Raji (cell line): Measurements from ENCODE around the gene CITED4.

Experiments used
- POLR2A ChIP-seq: IDR thresholded peaks from 2 replicates; pipeline ENCODE4 v1.6.1; 2011; ENCODE audit warnings: low read depth, low read length, control low read depth; ENCODE audit not compliant: insufficient read depth

Gene CITED4

GRCh38 chr1:40847023-40847745 is 15.0 kb downstream of the CITED4 start:
- no peak for TF ChIP-seq POLR2A

- no peak for TF ChIP-seq POLR2A
These were observed 16.3 kb downstream of the CITED4 start for GRCh38 chr1:40845895-40846294.

- TF ChIP-seq POLR2A: no peak
These were observed 17.0 kb downstream of the CITED4 start for GRCh38 chr1:40844887-40845878.

GRCh38 chr1:40844079-40844478 is 18.1 kb downstream of the CITED4 start:
- no peak for TF ChIP-seq POLR2A

GRCh38 chr1:40842691-40843090 is 19.5 kb downstream of the CITED4 start:
- no peak for TF ChIP-seq POLR2A

- no peak for TF ChIP-seq POLR2A
These were observed 20.0 kb downstream of the CITED4 start for GRCh38 chr1:40842207-40842606.

GRCh38 chr1:40841602-40842001 is 20.6 kb downstream of the CITED4 start:
- no peak for TF ChIP-seq POLR2A

- no peak for TF ChIP-seq POLR2A
These were observed 21.4 kb downstream of the CITED4 start for GRCh38 chr1:40840526-40841323.

- no peak for TF ChIP-seq POLR2A
These were observed 22.2 kb downstream of the CITED4 start for GRCh38 chr1:40839943-40840335.

GRCh38 chr1:40838980-40839942 is 22.9 kb downstream of the CITED4 start:
- TF ChIP-seq POLR2A: no peak

- no peak for TF ChIP-seq POLR2A
These were observed 23.9 kb downstream of the CITED4 start for GRCh38 chr1:40838045-40838979.

- TF ChIP-seq POLR2A: no peak
These were observed 24.6 kb downstream of the CITED4 start for GRCh38 chr1:40837601-40838000.

GRCh38 chr1:40836283-40836682 is 25.9 kb downstream of the CITED4 start:
- no peak for TF ChIP-seq POLR2A

- no peak for TF ChIP-seq POLR2A
These were observed 27.1 kb downstream of the CITED4 start for GRCh38 chr1:40834968-40835545.
